ENCODE measurements around the gene PALM. TPM values are rescaled to one million over a fixed set of nuclear protein-coding genes. Genes with fewer than 3 reads are reported as not detected.

The PALM gene
- total and polyA plus RNA-seq, 9 of the 15 experiments (the other 6 are each of a cell fraction or from before 2014, with no cell fraction given) = 0.04 to 6.6 (median 1.7) TPM

DNA sequence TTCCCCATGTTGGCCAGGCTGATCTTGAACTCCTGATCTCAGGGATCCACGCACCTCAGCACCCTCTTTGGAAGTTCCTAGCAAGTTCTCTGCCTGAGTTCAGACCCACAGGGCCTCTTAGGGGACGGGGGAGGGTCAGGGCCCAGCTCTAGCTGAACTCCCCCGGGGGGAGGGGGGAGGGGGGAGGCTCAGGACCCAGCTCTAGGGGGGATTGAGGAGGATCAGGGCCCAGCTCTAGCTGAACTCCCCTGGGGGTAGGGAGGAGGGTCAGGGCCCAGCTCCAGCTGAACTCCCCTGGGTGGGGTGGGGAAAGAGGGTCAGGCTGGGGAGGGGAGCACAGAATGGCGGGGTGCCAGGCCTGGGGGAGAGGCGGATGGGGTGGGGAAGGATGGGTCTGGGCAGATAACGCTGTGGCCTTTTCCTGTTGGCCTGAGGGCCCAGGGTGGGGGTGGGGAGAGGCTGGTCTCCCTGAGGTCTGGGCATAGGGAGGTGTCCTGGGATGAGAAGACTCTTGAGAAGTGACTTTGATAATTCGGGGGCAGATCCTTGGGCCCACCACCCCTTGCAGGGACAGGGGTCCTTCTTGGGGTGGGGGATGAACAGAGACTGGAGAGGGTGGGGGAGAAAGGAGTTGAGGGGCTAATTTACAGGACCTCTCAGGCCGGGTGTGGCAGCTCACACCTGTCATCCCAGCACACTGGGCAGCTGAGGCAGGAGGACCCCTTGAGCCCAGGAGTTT is 83.0 kb downstream of the PALM start (continued):
- no peak for TF ChIP-seq RHOXF2B (CRISPR knock-in tag; conservative IDR thresholded peaks at IDR 0.05)
- peak in 2 of 3 experiments; percentile 28 to 62 for TF ChIP-seq YY1 (IDR thresholded peaks at IDR 0.05; ENCODE audit: borderline replicate concordance in 1 of 3, control insufficient read depth in 1 of 3, extremely low read depth in 1 of 3, insufficient read depth in 3 of 3, insufficient read length in 1 of 3, insufficient replicate concordance in 2 of 3, low read depth in 1 of 3, low read length in 2 of 3)
- TF ChIP-seq, protein P1, sequence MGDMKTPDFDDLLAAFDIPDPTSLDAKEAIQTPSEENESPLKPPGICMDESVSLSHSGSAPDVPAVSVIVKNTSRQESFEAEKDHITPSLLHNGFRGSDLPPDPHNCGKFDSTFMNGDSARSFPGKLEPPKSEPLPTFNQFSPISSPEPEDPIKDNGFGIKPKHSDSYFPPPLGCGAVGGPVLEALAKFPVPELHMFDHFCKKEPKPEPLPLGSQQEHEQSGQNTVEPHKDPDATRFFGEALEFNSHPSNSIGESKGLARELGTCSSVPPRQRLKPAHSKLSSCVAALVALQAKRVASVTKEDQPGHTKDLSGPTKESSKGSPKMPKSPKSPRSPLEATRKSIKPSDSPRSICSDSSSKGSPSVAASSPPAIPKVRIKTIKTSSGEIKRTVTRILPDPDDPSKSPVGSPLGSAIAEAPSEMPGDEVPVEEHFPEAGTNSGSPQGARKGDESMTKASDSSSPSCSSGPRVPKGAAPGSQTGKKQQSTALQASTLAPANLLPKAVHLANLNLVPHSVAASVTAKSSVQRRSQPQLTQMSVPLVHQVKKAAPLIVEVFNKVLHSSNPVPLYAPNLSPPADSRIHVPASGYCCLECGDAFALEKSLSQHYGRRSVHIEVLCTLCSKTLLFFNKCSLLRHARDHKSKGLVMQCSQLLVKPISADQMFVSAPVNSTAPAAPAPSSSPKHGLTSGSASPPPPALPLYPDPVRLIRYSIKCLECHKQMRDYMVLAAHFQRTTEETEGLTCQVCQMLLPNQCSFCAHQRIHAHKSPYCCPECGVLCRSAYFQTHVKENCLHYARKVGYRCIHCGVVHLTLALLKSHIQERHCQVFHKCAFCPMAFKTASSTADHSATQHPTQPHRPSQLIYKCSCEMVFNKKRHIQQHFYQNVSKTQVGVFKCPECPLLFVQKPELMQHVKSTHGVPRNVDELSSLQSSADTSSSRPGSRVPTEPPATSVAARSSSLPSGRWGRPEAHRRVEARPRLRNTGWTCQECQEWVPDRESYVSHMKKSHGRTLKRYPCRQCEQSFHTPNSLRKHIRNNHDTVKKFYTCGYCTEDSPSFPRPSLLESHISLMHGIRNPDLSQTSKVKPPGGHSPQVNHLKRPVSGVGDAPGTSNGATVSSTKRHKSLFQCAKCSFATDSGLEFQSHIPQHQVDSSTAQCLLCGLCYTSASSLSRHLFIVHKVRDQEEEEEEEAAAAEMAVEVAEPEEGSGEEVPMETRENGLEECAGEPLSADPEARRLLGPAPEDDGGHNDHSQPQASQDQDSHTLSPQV (IDR thresholded peaks at IDR 0.05) = no peak; the same call in 1 of the 2 replicates
- no peak for TF ChIP-seq MEIS2 (IDR thresholded peaks at IDR 0.05; ENCODE audit: partially characterized antibody)
- TF ChIP-seq PCBP1 (IDR thresholded peaks at IDR 0.05; ENCODE audit: low read depth, low read length, poor library complexity, severe bottlenecking) = no peak
- TF ChIP-seq JUNB (CRISPR knock-in tag; conservative IDR thresholded peaks at IDR 0.05) = no peak
- peak; percentile 37 for TF ChIP-seq TEAD4 (IDR thresholded peaks at IDR 0.05; ENCODE audit: low read length)
- TF ChIP-seq TEAD4 (CRISPR knock-in tag; IDR thresholded peaks at IDR 0.05; ENCODE audit: borderline replicate concordance) = no peak
- TF ChIP-seq SMARCB1 (IDR thresholded peaks at IDR 0.05; ENCODE audit: insufficient read length, low read depth) = no peak
- no peak for TF ChIP-seq ZNF668 (CRISPR knock-in tag; IDR thresholded peaks at IDR 0.05)
- TF ChIP-seq, protein P2, sequence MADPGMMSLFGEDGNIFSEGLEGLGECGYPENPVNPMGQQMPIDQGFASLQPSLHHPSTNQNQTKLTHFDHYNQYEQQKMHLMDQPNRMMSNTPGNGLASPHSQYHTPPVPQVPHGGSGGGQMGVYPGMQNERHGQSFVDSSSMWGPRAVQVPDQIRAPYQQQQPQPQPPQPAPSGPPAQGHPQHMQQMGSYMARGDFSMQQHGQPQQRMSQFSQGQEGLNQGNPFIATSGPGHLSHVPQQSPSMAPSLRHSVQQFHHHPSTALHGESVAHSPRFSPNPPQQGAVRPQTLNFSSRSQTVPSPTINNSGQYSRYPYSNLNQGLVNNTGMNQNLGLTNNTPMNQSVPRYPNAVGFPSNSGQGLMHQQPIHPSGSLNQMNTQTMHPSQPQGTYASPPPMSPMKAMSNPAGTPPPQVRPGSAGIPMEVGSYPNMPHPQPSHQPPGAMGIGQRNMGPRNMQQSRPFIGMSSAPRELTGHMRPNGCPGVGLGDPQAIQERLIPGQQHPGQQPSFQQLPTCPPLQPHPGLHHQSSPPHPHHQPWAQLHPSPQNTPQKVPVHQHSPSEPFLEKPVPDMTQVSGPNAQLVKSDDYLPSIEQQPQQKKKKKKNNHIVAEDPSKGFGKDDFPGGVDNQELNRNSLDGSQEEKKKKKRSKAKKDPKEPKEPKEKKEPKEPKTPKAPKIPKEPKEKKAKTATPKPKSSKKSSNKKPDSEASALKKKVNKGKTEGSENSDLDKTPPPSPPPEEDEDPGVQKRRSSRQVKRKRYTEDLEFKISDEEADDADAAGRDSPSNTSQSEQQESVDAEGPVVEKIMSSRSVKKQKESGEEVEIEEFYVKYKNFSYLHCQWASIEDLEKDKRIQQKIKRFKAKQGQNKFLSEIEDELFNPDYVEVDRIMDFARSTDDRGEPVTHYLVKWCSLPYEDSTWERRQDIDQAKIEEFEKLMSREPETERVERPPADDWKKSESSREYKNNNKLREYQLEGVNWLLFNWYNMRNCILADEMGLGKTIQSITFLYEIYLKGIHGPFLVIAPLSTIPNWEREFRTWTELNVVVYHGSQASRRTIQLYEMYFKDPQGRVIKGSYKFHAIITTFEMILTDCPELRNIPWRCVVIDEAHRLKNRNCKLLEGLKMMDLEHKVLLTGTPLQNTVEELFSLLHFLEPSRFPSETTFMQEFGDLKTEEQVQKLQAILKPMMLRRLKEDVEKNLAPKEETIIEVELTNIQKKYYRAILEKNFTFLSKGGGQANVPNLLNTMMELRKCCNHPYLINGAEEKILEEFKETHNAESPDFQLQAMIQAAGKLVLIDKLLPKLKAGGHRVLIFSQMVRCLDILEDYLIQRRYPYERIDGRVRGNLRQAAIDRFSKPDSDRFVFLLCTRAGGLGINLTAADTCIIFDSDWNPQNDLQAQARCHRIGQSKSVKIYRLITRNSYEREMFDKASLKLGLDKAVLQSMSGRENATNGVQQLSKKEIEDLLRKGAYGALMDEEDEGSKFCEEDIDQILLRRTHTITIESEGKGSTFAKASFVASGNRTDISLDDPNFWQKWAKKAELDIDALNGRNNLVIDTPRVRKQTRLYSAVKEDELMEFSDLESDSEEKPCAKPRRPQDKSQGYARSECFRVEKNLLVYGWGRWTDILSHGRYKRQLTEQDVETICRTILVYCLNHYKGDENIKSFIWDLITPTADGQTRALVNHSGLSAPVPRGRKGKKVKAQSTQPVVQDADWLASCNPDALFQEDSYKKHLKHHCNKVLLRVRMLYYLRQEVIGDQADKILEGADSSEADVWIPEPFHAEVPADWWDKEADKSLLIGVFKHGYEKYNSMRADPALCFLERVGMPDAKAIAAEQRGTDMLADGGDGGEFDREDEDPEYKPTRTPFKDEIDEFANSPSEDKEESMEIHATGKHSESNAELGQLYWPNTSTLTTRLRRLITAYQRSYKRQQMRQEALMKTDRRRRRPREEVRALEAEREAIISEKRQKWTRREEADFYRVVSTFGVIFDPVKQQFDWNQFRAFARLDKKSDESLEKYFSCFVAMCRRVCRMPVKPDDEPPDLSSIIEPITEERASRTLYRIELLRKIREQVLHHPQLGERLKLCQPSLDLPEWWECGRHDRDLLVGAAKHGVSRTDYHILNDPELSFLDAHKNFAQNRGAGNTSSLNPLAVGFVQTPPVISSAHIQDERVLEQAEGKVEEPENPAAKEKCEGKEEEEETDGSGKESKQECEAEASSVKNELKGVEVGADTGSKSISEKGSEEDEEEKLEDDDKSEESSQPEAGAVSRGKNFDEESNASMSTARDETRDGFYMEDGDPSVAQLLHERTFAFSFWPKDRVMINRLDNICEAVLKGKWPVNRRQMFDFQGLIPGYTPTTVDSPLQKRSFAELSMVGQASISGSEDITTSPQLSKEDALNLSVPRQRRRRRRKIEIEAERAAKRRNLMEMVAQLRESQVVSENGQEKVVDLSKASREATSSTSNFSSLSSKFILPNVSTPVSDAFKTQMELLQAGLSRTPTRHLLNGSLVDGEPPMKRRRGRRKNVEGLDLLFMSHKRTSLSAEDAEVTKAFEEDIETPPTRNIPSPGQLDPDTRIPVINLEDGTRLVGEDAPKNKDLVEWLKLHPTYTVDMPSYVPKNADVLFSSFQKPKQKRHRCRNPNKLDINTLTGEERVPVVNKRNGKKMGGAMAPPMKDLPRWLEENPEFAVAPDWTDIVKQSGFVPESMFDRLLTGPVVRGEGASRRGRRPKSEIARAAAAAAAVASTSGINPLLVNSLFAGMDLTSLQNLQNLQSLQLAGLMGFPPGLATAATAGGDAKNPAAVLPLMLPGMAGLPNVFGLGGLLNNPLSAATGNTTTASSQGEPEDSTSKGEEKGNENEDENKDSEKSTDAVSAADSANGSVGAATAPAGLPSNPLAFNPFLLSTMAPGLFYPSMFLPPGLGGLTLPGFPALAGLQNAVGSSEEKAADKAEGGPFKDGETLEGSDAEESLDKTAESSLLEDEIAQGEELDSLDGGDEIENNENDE (IDR thresholded peaks at IDR 0.05; ENCODE audit: low read depth, low read length) = no peak

All from K562 (cell line).